Urinary bladder (tissue), 4 donors: ENCODE data around the gene SBF2. TPM values are rescaled to one million over a fixed set of nuclear protein-coding genes. Genes with fewer than 3 reads are reported as not detected.

Source experiments
- DNase-seq: peaks from one replicate; pipeline ENCODE4 v3.0.0-alpha.2; 2015; ENCODE audit errors: extremely low spot score
- H3K27ac ChIP-seq: one replicate; pipeline ENCODE4 v1.5.1; 2013; ENCODE audit warnings: low read depth, mild to moderate bottlenecking, moderate library complexity
- H3K36me3 ChIP-seq: one replicate; pipeline ENCODE4 v1.6.1; 2013; ENCODE audit warnings: mild to moderate bottlenecking, moderate library complexity; ENCODE audit not compliant: insufficient read depth
- H3K4me1 ChIP-seq: one replicate; pipeline ENCODE4 v1.6.1; 2013; ENCODE audit warnings: mild to moderate bottlenecking, moderate library complexity; ENCODE audit not compliant: insufficient read depth
- H3K4me3 ChIP-seq: one replicate; pipeline ENCODE4 v1.5.1; 2013; ENCODE audit warnings: low read depth, low read length
- WGBS: extraction: QIAGEN DNeasy Blood & Tissue Kit; methylation state at CpG from one replicate; pipeline ENCODE4 v1.1.7; 2013; 5-methylcytosine and 5-hydroxymethylcytosine counted together
- polyA plus RNA-seq: library from polyadenylated mRNA; stranded (reverse); fragments of 200-250 nt; gene quantifications from one replicate; pipeline ENCODE4 v1.2.3, GENCODE V29; 2013
- total RNA-seq: library from RNA; depleted of rRNA; stranded (reverse); fragments of >200 nt; gene quantifications from one replicate; pipeline ENCODE4 v1.2.3, GENCODE V29; 2014
- donor health status: healthy with polysubstance abuse.
- donor health status: healthy.

Gene SBF2
- total and polyA plus RNA-seq, 2 donors: 27.8 to 114 TPM

DNA sequence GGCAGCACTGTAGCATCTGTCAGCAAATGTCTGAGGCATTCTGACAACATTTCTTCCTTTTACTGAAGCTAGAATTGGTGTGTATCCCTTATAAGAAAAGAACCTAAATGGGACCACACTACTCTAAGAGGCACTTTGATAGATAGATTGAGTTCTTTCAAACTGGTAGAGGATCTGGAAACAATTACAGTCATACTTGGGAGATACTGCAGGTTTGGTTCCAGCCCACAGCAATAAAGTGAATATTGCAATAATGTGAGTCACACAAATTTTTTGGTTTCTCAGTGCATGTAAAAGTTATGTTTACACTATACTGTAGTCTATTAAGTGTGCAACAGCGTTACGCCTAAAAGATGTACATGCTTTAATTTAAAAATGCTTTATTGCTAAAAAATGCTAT is 96.9 kb downstream of the SBF2 start:
- 95% methylated on average over 2 of the region's 2 CpGs for WGBS
- H3K36me3 ChIP-seq: no peaks in the 10 kb centered on the region
- H3K4me1 ChIP-seq: no peaks in the 10 kb centered on the region
- DNase-seq: no peak
- H3K27ac ChIP-seq: no peak overlapping the region
- H3K4me3 ChIP-seq: no peak overlapping the region

GRCh38 chr11:10192036-10192435 is 102.0 kb downstream of the SBF2 start:
- no peaks in the 10 kb centered on the region for H3K4me1 ChIP-seq
- H3K27ac ChIP-seq: no peak overlapping the region
- no peak for DNase-seq
- H3K4me3 ChIP-seq: no peak overlapping the region
- WGBS: 97% methylated on average over 2 of the region's 2 CpGs
- no peaks in the 10 kb centered on the region for H3K36me3 ChIP-seq

DNA sequence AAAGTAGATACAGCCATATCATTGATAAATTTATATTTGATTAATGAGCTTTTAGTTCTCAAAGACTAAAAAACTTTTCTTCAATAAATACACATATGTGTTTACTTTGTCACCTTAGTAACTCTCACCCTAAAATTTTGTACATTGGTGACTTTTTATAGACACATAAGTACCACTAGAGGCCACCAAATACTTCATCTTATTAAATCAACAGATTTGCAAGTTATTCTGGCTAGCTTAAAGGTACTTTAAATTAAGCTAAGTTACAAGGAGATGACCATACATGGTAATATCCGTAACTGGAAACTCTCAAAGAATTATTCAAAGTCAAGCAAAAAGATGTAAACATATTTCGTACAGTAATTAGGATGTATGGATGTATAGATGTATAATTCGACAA is 112.2 kb downstream of the SBF2 start:
- H3K4me3 ChIP-seq: no peak overlapping the region
- no peaks in the 10 kb centered on the region for H3K36me3 ChIP-seq
- no peak overlapping the region for H3K27ac ChIP-seq
- DNase-seq: no peak
- 96% methylated on average over 3 of the region's 3 CpGs for WGBS
- H3K4me1 ChIP-seq: no peaks in the 10 kb centered on the region

- DNase-seq: no peak
- H3K27ac ChIP-seq: no peak overlapping the region
- H3K4me3 ChIP-seq: no peak overlapping the region
Observed at GRCh38 chr11:10164621-10165020, 129.4 kb downstream of the SBF2 start.

GRCh38 chr11:10162222-10162621 is 131.8 kb downstream of the SBF2 start:
- Histone ChIP-seq H3K36me3 (no peaks in the 10 kb centered on the region), H3K4me3 (no peak overlapping the region), H3K4me1 (no peaks in the 10 kb centered on the region), H3K27ac (no peak overlapping the region)
- no peak for DNase-seq
- 84% methylated on average over 2 of the region's 2 CpGs for whole genome bisulfite sequencing

More at GRCh38 chr11:10164621-10165020, 129.4 kb downstream of the SBF2 start:
- no peaks in the 10 kb centered on the region for H3K4me1 ChIP-seq
- H3K36me3 ChIP-seq: no peaks in the 10 kb centered on the region

GRCh38 chr11:10160350-10160749 is 133.7 kb downstream of the SBF2 start:
- WGBS: 89% methylated on average over 2 of the region's 2 CpGs
- DNase-seq: no peak
- Histone ChIP-seq H3K36me3 (no peaks in the 10 kb centered on the region), H3K4me1 (no peaks in the 10 kb centered on the region), H3K27ac (no peak overlapping the region), H3K4me3 (no peak overlapping the region)

- Histone ChIP-seq H3K36me3 (no peaks in the 10 kb centered on the region), H3K4me3 (no peak overlapping the region), H3K4me1 (no peaks in the 10 kb centered on the region), H3K27ac (no peak overlapping the region)
- DNase-seq: no peak
Observed at GRCh38 chr11:10158461-10158860, 135.6 kb downstream of the SBF2 start.

GRCh38 chr11:10155793-10156490 is 138.1 kb downstream of the SBF2 start:
- WGBS: 97% methylated on average over 17 of the region's 17 CpGs
- no peak for DNase-seq
- Histone ChIP-seq H3K4me3 (no peak overlapping the region), H3K27ac (no peak overlapping the region), H3K36me3 (no peaks in the 10 kb centered on the region), H3K4me1 (no peaks in the 10 kb centered on the region)

DNA sequence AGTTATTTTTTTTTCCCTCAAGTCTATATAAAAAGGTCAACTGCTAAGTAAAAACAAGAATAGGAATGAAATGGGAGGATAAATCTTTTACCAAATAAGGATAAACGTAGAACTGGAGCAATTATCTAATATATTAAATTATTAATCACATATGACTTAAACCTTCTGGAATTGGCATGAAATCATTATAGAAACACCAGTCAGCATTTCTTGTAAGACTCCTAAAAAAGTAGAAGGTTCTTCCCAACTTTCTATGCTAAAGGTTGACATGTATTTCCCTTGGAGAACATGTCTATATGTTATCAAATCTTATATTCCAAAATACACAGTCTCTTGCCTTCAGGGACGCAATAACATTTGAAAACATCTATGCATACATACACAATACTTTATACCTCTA is 143.2 kb downstream of the SBF2 start:
- no peak for DNase-seq
- Histone ChIP-seq H3K4me1 (no peaks in the 10 kb centered on the region), H3K27ac (no peak overlapping the region), H3K36me3 (no peaks in the 10 kb centered on the region), H3K4me3 (no peak overlapping the region)
- WGBS: 95% methylated on average over 2 of the region's 2 CpGs

DNA sequence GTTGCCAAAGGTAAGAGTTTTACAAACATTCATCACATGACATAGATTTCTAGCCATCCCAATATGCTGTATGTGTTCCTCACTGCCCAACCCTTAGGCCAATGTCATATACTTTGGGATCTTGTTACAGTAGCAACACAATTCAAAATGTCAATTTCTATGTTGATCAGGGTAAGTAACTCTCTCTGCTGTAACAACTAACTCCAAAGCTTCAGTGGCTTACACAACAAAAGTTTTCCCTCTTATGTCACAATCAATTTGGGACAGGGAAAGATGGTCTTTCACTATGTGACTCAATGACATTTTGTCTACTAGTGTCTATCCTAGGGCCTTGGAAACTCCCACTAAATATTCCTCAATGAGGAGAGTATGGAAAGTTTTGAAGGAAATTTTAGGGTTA is 144.5 kb downstream of the SBF2 start:
- H3K36me3 ChIP-seq: no peaks in the 10 kb centered on the region
- no peak overlapping the region for H3K27ac ChIP-seq
- no peak overlapping the region for H3K4me3 ChIP-seq
- no peaks in the 10 kb centered on the region for H3K4me1 ChIP-seq
- DNase-seq: no peak

DNA sequence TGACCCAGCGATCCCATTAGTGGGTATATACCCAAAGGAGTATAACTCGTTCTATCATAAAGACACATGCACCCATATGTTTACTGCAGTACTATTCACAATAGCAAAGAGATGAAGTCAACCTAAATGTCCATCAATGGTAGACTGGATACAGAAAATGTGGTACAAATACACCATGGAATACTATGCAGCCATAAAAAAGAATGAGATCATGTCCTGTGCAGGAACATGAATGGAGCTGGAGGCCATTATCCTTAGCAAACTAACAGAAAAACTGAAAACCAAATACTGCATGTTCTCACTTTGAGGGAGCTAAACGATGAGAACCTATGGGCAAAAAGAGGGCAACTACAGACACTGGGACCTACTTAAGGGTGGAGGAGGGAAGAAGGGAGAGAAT is 146.8 kb downstream of the SBF2 start:
- 99% methylated on average over 3 of the region's 3 CpGs for whole genome bisulfite sequencing
- H3K4me1 ChIP-seq: no peaks in the 10 kb centered on the region
- H3K27ac ChIP-seq: no peak overlapping the region
- no peaks in the 10 kb centered on the region for H3K36me3 ChIP-seq
- no peak overlapping the region for H3K4me3 ChIP-seq
- no peak for DNase-seq

DNA sequence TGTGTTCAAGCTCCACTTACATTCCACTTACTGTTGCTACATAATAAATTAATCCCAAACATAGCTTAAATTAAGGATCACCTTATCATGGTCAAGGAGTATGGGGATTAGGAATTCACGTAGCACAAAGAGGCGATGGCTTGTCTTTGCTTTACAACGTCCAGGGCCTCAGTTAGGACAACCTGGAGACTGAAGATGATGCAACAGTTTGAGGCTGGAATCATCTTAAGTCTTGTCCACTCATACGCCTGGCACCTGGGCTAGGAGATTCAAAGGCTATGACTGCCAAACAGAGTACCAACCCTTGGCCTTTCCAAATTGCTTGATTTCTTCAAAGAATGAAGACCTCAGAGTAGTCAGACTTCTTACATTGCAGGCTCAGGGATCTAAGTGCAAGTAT is 149.1 kb downstream of the SBF2 start:
- Histone ChIP-seq H3K4me1 (no peaks in the 10 kb centered on the region), H3K4me3 (no peak overlapping the region), H3K36me3 (no peaks in the 10 kb centered on the region), H3K27ac (no peak overlapping the region)
- no peak for DNase-seq
- WGBS: 80% methylated on average over 4 of the region's 4 CpGs

- WGBS: 73% methylated on average over 2 of the region's 2 CpGs
- H3K4me3 ChIP-seq: no peak overlapping the region
- H3K27ac ChIP-seq: no peak overlapping the region
- H3K4me1 ChIP-seq: no peaks in the 10 kb centered on the region
- no peak for DNase-seq
- H3K36me3 ChIP-seq: no peaks in the 10 kb centered on the region
Observed at GRCh38 chr11:10139656-10140055, 154.4 kb downstream of the SBF2 start.

DNA sequence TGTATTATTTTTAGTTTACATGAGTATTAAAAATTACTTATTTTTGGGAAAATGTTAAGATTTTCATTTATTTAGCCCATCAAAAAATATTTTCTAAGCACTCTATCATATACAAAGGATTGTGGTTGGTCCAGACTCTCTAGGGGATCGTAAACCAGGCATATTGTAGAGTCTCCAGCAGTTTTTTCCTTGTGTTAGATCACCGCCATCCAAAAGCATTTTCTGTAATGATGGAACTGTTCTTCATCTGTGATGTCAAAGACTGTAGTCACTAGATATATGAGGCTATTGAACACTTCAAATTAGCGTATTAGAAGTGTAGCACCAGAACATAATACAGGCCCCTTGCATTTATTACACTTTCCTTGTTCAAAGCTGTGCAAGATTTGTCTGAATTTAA is 154.9 kb downstream of the SBF2 start:
- Histone ChIP-seq H3K4me3 (no peak overlapping the region), H3K36me3 (no peaks in the 10 kb centered on the region), H3K4me1 (no peaks in the 10 kb centered on the region), H3K27ac (no peak overlapping the region)
- DNase-seq: no peak
- WGBS: 95% methylated on average over 3 of the region's 3 CpGs

DNA sequence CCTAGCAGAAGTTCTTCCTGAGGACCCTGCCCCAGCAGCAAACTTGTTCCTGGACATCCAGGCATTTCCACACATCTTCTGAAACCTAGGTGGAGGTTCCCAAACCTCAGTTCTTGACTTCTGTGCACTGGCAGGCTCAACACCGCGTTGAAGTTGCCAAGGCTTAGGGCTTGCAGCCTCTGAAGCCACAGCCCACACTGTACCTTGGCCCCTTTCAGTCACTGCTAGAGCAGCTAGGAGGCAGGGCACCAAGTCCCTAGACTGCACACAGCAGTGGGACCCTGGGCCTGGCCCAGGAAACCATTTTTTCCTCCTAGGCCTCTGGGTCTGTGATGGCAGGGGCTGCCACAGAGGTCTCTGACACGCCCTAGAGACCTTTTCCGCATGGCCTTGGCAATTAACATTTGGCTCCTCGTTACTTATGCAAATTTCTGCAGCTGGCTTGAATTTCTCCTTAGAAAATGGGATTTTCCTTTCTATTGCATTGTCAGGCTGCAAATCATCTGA is 159.0 kb downstream of the SBF2 start:
- Histone ChIP-seq H3K4me1 (no peaks in the 10 kb centered on the region), H3K27ac (no peak overlapping the region), H3K4me3 (no peak overlapping the region), H3K36me3 (no peaks in the 10 kb centered on the region)
- WGBS: over 99% methylated on average over 5 of the region's 5 CpGs
- DNase-seq: no peak
